K562 (cell line): ENCODE results near the gene CCDC148. TPM values are rescaled to one million over a fixed set of nuclear protein-coding genes. Genes with fewer than 3 reads are reported as not detected.

ENCODE experiments used
- ARNT ChIP-seq, 2 experiments: fragments of 450-650 bp; IDR thresholded peaks; 2 replicates each; pipeline ENCODE4 v1.6.1; 2016; ENCODE audit warnings: mild to moderate bottlenecking in 1 of 2
- CXXC5 ChIP-seq: fragments of 250-450 bp; sonication (Bioruptor Pico); IDR thresholded peaks from 2 replicates; pipeline ENCODE4 v1.8.0; 2022; ENCODE audit warnings: inconsistent platforms, mild to moderate bottlenecking, moderate library complexity
- FOXM1 ChIP-seq, 2 experiments: fragments of 450-650 bp in 1 of 2; sonication (generic) in 1 of 2; formaldehyde crosslinking in 1 of 2; IDR thresholded peaks; 2 replicates each; pipeline versions ENCODE4 v1.6.1 to v1.9.0; 2017 to 2022; ENCODE audit warnings: low read depth in 2 of 2, mild to moderate bottlenecking in 2 of 2, missing genetic modification reagents in 1 of 2, moderate library complexity in 1 of 2
- HDAC1 ChIP-seq, 2 experiments: fragments of 450-650 bp; IDR thresholded peaks; 2 replicates each; pipeline ENCODE4 v1.6.1; 2016 to 2017; ENCODE audit warnings: inconsistent platforms in 1 of 2, mild to moderate bottlenecking in 1 of 2, moderate library complexity in 1 of 2
- HNRNPL ChIP-seq: fragments of 200-400 bp; formaldehyde crosslinking; IDR thresholded peaks from 2 replicates; pipeline ENCODE4 v1.6.1; 2017; ENCODE audit warnings: low read depth, mild to moderate bottlenecking, low read length
- KDM5B ChIP-seq: fragments of 200-600 bp; sonication (generic); IDR thresholded peaks from 2 replicates; pipeline ENCODE4 v1.6.1; 2012; ENCODE audit warnings: low read depth, mild to moderate bottlenecking, moderate library complexity, low read length, control low read depth, inconsistent platforms; ENCODE audit not compliant: insufficient replicate concordance
- MAZ ChIP-seq, 2 experiments: fragments of 450-650 bp in 1 of 2; sonication (generic) in 1 of 2; formaldehyde crosslinking; IDR thresholded peaks in 1 of 2; conservative IDR thresholded peaks in 1 of 2; 2 replicates each; pipeline versions ENCODE4 v1.4.0 to v1.5.0; 2020; ENCODE audit warnings: mild to moderate bottlenecking in 1 of 2, missing genetic modification reagents in 1 of 2
- MEF2D ChIP-seq: conservative IDR thresholded peaks from 2 replicates; pipeline ENCODE4 v1.6.1; 2016; ENCODE audit warnings: low read depth, missing genetic modification characterization, missing compliant biosample characterization
- PCBP2 ChIP-seq: fragments of 200-400 bp; formaldehyde crosslinking; IDR thresholded peaks from 2 replicates; pipeline ENCODE4 v1.6.1; 2018; ENCODE audit warnings: low read length, low read depth, mild to moderate bottlenecking, moderate library complexity; ENCODE audit not compliant: poor library complexity, severe bottlenecking
- POLR2G ChIP-seq: fragments of 200-400 bp; formaldehyde crosslinking; IDR thresholded peaks from 2 replicates; pipeline ENCODE4 v1.6.1; 2017; ENCODE audit warnings: low read depth, mild to moderate bottlenecking, antibody characterized with exemption, low read length, moderate library complexity
- RB1 ChIP-seq: fragments of 450-650 bp; IDR thresholded peaks from 2 replicates; pipeline ENCODE4 v1.6.1; 2017; ENCODE audit warnings: low read depth, mild to moderate bottlenecking
- SNRNP70 ChIP-seq: fragments of 200-400 bp; formaldehyde crosslinking; optimal IDR thresholded peaks from 2 replicates; pipeline ENCODE3; 2017; ENCODE audit warnings: low read depth, low read length
- SUPT5H ChIP-seq: fragments of 450-650 bp; IDR thresholded peaks from 2 replicates; pipeline ENCODE4 v1.6.1; 2016
- TAF9B ChIP-seq: fragments of 450-650 bp; IDR thresholded peaks from 2 replicates; pipeline ENCODE4 v1.6.1; 2018; ENCODE audit warnings: mild to moderate bottlenecking; ENCODE audit not compliant: partially characterized antibody
- YY1 ChIP-seq, 3 experiments: IDR thresholded peaks; 2 replicates each; pipeline ENCODE4 v1.6.1; 2011; ENCODE audit warnings: low read length in 2 of 3, mild to moderate bottlenecking in 2 of 3, moderate library complexity in 2 of 3, borderline replicate concordance in 1 of 3, control low read depth in 1 of 3, low read depth in 1 of 3; ENCODE audit not compliant: insufficient read depth in 3 of 3, insufficient replicate concordance in 2 of 3, control insufficient read depth in 1 of 3, insufficient read length in 1 of 3; ENCODE audit errors: extremely low read depth in 1 of 3
- ZC3H8 ChIP-seq: fragments of 450-650 bp; IDR thresholded peaks from 2 replicates; pipeline ENCODE4 v1.6.1; 2017
- ZKSCAN1 ChIP-seq: fragments of 150-350 bp; IDR thresholded peaks from 2 replicates; pipeline ENCODE4 v1.6.1; 2016; ENCODE audit warnings: low read depth, low read length
- ZNF143 ChIP-seq: sonication (generic); formaldehyde crosslinking; IDR thresholded peaks from 2 replicates; pipeline ENCODE4 v1.9.0; 2022; ENCODE audit warnings: mild to moderate bottlenecking, missing genetic modification reagents
- ZNF232 ChIP-seq: sonication (generic); formaldehyde crosslinking; IDR thresholded peaks from 2 replicates; pipeline ENCODE4 v1.8.0; 2022; ENCODE audit warnings: mild to moderate bottlenecking, missing genetic modification reagents
- ZNF324 ChIP-seq: fragments of 250-450 bp; sonication (Bioruptor Pico); IDR thresholded peaks from 2 replicates; pipeline ENCODE4 v1.4.0; 2020; ENCODE audit warnings: mild to moderate bottlenecking
- polyA plus RNA-seq, 8 experiments: library from polyadenylated mRNA; depleted of rRNA in 4 of 8; stranded (reverse) in 5 of 8; unstranded in 3 of 8; fragments of >200 nt; fragmentation: Nextera tagmentation in 2 of 8; fragmentation: Illumina TruSeq in 1 of 8; extraction: Ambion mirVana in 2 of 8; extraction: Trizol in 1 of 8; gene quantifications; 2 replicates each; pipeline versions ENCODE4 v1.2.1 to v1.2.3, GENCODE V29; 2011 to 2014; ENCODE audit warnings: inconsistent platforms in 1 of 8, missing spikeins in 1 of 8
- total RNA-seq, 7 experiments: library from RNA; depleted of rRNA in 6 of 7; stranded (reverse); fragments of >200 nt in 6 of 7; fragmentation: Illumina TruSeq in 2 of 7; extraction: Trizol in 2 of 7; gene quantifications; 2 replicates each; pipeline versions ENCODE4 v1.2.1 to v1.2.3, GENCODE V29; 2011 to 2021; ENCODE audit warnings: low replicate concordance in 1 of 7
- TF ChIP-seq, protein P1 (sequence below): fragments of 250-450 bp; sonication (Bioruptor Pico); IDR thresholded peaks from 2 replicates; pipeline ENCODE4 v1.5.0; 2020; ENCODE audit warnings: mild to moderate bottlenecking, borderline replicate concordance
- TF ChIP-seq, protein P2 (sequence below): sonication (generic); formaldehyde crosslinking; IDR thresholded peaks from 2 replicates; pipeline ENCODE4 v1.8.0; 2022; ENCODE audit warnings: mild to moderate bottlenecking, missing genetic modification reagents
- TF ChIP-seq, protein P3 (sequence below), 2 experiments: IDR thresholded peaks; 2 replicates each; pipeline ENCODE4 v1.6.1; 2011; ENCODE audit warnings: borderline replicate concordance in 1 of 2, control low read depth in 1 of 2, low read depth in 1 of 2, low read length in 1 of 2, mild to moderate bottlenecking in 1 of 2, mixed read lengths in 1 of 2, moderate library complexity in 1 of 2; ENCODE audit not compliant: insufficient read depth in 1 of 2, insufficient read length in 1 of 2, poor library complexity in 1 of 2, severe bottlenecking in 1 of 2; ENCODE audit errors: extremely low read depth in 1 of 2

The CCDC148 gene
- total and polyA plus RNA-seq, 9 of the 15 experiments (the other 6 are each of a cell fraction or from before 2014, with no cell fraction given): 0.10 to 1.4 (median 0.65) TPM

DNA sequence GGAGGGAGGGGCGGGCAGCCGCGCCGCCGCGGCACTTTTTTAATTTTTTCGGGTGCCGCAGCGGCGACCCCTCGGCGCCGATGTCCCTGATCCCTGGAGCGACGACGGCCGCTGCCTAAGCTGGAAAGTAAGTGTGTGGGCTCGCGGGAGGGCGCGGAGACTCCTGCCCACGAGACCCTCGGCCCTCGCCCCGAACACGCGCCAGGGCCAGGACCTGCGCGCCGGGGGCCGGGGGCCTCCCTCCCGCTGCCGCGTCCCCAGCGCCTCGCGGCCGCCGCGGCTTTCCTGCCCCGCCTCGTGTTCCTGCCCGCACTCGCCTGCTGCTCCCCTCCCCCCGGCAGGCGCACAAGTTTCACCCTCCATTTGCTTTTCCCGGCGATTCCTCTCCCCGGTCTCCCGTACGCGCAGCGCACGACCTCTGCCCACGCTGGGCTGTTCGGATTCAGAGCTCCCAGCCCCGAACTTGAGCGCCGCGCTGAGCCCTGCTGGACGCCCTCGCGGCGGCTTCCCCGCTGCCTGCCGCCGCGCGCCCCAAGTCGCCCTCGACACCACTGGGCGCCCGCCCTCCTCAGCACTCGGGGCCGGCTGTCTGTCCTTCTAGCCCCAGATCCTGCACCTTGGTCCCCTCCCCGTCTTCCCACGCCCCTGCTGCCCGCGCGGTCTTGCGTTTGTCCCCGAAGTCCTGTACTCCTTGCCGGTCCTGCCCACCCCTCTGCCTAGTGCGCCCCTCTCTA is 706 bp upstream of the CCDC148 start (continued):
- TF ChIP-seq ZKSCAN1 (0 out of 2 replicates have a peak, but pooled peaks have one; percentile 45), ZNF143 (no peak), POLR2G (peak; percentile 82), MEF2D (tag) (no peak), YY1 (IDR thresholded peaks at IDR 0.05; ENCODE audit: borderline replicate concordance in 1 of 3, control insufficient read depth in 1 of 3, extremely low read depth in 1 of 3, insufficient read depth in 3 of 3, insufficient read length in 1 of 3, insufficient replicate concordance in 2 of 3, low read depth in 1 of 3, low read length in 2 of 3) (peak; percentile 29 to 83 (median 73)), HNRNPL (peak; percentile 56; the same call in 1 of the 2 replicates), ZNF232 (CRISPR knock-in tag) (0 out of 2 replicates have a peak, but pooled peaks have one; percentile 70), RB1 (peak; percentile 42), ARNT (IDR thresholded peaks at IDR 0.05) (no peak), ZNF324 (CRISPR knock-in tag) (no peak), PCBP2 (peak; percentile 6), CXXC5 (CRISPR knock-in tag) (peak; percentile 70), KDM5B (peak; percentile 67), SNRNP70 (no peak), FOXM1 (IDR thresholded peaks at IDR 0.05; ENCODE audit: low read depth) (no peak), FOXM1 (CRISPR knock-in tag; IDR thresholded peaks at IDR 0.05; ENCODE audit: low read depth) (no peak), TAF9B (peak; percentile 33), MAZ (CRISPR knock-in tag; conservative IDR thresholded peaks at IDR 0.05 in 1 of 2, IDR thresholded peaks at IDR 0.05 in 1 of 2) (peak in 1 of 2 experiments; percentile 44; a peak in 1 of 4 replicates), SUPT5H (peak; percentile 62), HDAC1 (IDR thresholded peaks at IDR 0.05) (peak in 1 of 2 experiments; percentile 62; a peak in 1 of 4 replicates), ZC3H8 (no peak)
- TF ChIP-seq, protein P1, sequence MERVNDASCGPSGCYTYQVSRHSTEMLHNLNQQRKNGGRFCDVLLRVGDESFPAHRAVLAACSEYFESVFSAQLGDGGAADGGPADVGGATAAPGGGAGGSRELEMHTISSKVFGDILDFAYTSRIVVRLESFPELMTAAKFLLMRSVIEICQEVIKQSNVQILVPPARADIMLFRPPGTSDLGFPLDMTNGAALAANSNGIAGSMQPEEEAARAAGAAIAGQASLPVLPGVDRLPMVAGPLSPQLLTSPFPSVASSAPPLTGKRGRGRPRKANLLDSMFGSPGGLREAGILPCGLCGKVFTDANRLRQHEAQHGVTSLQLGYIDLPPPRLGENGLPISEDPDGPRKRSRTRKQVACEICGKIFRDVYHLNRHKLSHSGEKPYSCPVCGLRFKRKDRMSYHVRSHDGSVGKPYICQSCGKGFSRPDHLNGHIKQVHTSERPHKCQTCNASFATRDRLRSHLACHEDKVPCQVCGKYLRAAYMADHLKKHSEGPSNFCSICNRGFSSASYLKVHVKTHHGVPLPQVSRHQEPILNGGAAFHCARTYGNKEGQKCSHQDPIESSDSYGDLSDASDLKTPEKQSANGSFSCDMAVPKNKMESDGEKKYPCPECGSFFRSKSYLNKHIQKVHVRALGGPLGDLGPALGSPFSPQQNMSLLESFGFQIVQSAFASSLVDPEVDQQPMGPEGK (CRISPR knock-in tag): no peak
- TF ChIP-seq, protein P2, sequence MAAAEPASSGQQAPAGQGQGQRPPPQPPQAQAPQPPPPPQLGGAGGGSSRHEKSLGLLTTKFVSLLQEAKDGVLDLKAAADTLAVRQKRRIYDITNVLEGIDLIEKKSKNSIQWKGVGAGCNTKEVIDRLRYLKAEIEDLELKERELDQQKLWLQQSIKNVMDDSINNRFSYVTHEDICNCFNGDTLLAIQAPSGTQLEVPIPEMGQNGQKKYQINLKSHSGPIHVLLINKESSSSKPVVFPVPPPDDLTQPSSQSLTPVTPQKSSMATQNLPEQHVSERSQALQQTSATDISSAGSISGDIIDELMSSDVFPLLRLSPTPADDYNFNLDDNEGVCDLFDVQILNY (CRISPR knock-in tag): 0 out of 2 replicates have a peak, but pooled peaks have one; percentile 24
- TF ChIP-seq, protein P3, sequence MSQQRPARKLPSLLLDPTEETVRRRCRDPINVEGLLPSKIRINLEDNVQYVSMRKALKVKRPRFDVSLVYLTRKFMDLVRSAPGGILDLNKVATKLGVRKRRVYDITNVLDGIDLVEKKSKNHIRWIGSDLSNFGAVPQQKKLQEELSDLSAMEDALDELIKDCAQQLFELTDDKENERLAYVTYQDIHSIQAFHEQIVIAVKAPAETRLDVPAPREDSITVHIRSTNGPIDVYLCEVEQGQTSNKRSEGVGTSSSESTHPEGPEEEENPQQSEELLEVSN (IDR thresholded peaks at IDR 0.05; ENCODE audit: borderline replicate concordance in 1 of 2, extremely low read depth in 1 of 2, insufficient read depth in 1 of 2, insufficient read length in 1 of 2, low read depth in 1 of 2, low read length in 1 of 2, poor library complexity in 1 of 2, severe bottlenecking in 1 of 2): peak; percentile 89 to 95
